ENCODE measurements around the gene DUSP15. TPM values are rescaled to one million over a fixed set of nuclear protein-coding genes. Genes with fewer than 3 reads are reported as not detected.

DUSP15 gene
- total and polyA plus RNA-seq, 2 of the 8 experiments (the other 6 are each of a cell fraction or from before 2014, with no cell fraction given): 0.91 to 3.2 TPM

DNA sequence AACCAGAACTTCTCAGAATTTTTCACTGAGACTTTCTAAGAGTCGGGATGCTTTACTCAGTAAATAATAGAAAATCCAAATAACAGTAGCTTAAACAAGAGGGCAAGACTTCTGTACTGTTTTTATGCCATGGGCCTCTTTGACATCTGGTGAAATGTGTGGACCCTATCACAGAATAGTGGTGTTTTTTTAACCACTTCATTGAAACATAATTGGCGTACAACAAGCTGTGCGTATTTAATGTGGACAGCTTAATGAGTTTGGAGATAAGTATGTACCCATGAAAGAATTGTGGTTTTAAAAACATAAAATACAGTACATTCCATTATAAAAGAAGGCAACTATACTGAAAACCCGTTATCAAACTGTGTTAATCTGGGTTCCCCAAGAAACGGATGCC, 43.8 kb upstream of the DUSP15 start (continued):
- TF ChIP-seq, protein P1, sequence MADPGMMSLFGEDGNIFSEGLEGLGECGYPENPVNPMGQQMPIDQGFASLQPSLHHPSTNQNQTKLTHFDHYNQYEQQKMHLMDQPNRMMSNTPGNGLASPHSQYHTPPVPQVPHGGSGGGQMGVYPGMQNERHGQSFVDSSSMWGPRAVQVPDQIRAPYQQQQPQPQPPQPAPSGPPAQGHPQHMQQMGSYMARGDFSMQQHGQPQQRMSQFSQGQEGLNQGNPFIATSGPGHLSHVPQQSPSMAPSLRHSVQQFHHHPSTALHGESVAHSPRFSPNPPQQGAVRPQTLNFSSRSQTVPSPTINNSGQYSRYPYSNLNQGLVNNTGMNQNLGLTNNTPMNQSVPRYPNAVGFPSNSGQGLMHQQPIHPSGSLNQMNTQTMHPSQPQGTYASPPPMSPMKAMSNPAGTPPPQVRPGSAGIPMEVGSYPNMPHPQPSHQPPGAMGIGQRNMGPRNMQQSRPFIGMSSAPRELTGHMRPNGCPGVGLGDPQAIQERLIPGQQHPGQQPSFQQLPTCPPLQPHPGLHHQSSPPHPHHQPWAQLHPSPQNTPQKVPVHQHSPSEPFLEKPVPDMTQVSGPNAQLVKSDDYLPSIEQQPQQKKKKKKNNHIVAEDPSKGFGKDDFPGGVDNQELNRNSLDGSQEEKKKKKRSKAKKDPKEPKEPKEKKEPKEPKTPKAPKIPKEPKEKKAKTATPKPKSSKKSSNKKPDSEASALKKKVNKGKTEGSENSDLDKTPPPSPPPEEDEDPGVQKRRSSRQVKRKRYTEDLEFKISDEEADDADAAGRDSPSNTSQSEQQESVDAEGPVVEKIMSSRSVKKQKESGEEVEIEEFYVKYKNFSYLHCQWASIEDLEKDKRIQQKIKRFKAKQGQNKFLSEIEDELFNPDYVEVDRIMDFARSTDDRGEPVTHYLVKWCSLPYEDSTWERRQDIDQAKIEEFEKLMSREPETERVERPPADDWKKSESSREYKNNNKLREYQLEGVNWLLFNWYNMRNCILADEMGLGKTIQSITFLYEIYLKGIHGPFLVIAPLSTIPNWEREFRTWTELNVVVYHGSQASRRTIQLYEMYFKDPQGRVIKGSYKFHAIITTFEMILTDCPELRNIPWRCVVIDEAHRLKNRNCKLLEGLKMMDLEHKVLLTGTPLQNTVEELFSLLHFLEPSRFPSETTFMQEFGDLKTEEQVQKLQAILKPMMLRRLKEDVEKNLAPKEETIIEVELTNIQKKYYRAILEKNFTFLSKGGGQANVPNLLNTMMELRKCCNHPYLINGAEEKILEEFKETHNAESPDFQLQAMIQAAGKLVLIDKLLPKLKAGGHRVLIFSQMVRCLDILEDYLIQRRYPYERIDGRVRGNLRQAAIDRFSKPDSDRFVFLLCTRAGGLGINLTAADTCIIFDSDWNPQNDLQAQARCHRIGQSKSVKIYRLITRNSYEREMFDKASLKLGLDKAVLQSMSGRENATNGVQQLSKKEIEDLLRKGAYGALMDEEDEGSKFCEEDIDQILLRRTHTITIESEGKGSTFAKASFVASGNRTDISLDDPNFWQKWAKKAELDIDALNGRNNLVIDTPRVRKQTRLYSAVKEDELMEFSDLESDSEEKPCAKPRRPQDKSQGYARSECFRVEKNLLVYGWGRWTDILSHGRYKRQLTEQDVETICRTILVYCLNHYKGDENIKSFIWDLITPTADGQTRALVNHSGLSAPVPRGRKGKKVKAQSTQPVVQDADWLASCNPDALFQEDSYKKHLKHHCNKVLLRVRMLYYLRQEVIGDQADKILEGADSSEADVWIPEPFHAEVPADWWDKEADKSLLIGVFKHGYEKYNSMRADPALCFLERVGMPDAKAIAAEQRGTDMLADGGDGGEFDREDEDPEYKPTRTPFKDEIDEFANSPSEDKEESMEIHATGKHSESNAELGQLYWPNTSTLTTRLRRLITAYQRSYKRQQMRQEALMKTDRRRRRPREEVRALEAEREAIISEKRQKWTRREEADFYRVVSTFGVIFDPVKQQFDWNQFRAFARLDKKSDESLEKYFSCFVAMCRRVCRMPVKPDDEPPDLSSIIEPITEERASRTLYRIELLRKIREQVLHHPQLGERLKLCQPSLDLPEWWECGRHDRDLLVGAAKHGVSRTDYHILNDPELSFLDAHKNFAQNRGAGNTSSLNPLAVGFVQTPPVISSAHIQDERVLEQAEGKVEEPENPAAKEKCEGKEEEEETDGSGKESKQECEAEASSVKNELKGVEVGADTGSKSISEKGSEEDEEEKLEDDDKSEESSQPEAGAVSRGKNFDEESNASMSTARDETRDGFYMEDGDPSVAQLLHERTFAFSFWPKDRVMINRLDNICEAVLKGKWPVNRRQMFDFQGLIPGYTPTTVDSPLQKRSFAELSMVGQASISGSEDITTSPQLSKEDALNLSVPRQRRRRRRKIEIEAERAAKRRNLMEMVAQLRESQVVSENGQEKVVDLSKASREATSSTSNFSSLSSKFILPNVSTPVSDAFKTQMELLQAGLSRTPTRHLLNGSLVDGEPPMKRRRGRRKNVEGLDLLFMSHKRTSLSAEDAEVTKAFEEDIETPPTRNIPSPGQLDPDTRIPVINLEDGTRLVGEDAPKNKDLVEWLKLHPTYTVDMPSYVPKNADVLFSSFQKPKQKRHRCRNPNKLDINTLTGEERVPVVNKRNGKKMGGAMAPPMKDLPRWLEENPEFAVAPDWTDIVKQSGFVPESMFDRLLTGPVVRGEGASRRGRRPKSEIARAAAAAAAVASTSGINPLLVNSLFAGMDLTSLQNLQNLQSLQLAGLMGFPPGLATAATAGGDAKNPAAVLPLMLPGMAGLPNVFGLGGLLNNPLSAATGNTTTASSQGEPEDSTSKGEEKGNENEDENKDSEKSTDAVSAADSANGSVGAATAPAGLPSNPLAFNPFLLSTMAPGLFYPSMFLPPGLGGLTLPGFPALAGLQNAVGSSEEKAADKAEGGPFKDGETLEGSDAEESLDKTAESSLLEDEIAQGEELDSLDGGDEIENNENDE (IDR thresholded peaks at IDR 0.05; ENCODE audit: insufficient replicate concordance, low read length): no peak
- TF ChIP-seq EGR1 (IDR thresholded peaks at IDR 0.05; ENCODE audit: borderline replicate concordance, low read depth, low read length): no peak
- no peak for TF ChIP-seq SIRT6 (IDR thresholded peaks at IDR 0.05; ENCODE audit: low read length)
- no peak for TF ChIP-seq CBX5 (IDR thresholded peaks at IDR 0.05; ENCODE audit: low read depth, low read length)
- no peak for TF ChIP-seq SAP30 (IDR thresholded peaks at IDR 0.05; ENCODE audit: insufficient read depth, insufficient replicate concordance, low read length)
- TF ChIP-seq NANOG (IDR thresholded peaks at IDR 0.05; ENCODE audit: insufficient read depth, low read depth, low read length, poor library complexity, severe bottlenecking): no peak
- TF ChIP-seq CHD1 (IDR thresholded peaks at IDR 0.05; ENCODE audit: low read depth, low read length): no peak
- TF ChIP-seq EZH2 (IDR thresholded peaks at IDR 0.05; ENCODE audit: low read depth, low read length, severe bottlenecking): no peak
- no peak for TF ChIP-seq TCF12 (IDR thresholded peaks at IDR 0.05; ENCODE audit: low read depth, low read length)
- no peak for TF ChIP-seq HDAC2 (IDR thresholded peaks at IDR 0.05; ENCODE audit: borderline replicate concordance in 1 of 2, low read depth in 2 of 2, low read length in 2 of 2)
- no peak for TF ChIP-seq SP1 (IDR thresholded peaks at IDR 0.05; ENCODE audit: low read depth, low read length)

All from H1 (cell line).